ENCODE results near the gene MACC1. TPM values are rescaled to one million over a fixed set of nuclear protein-coding genes. Genes with fewer than 3 reads are reported as not detected.

Gene MACC1
- total and polyA plus RNA-seq, 2 of the 13 experiments (the other 11 are each of a cell fraction or from before 2014, with no cell fraction given): 0.04 TPM; not detected in 1

DNA sequence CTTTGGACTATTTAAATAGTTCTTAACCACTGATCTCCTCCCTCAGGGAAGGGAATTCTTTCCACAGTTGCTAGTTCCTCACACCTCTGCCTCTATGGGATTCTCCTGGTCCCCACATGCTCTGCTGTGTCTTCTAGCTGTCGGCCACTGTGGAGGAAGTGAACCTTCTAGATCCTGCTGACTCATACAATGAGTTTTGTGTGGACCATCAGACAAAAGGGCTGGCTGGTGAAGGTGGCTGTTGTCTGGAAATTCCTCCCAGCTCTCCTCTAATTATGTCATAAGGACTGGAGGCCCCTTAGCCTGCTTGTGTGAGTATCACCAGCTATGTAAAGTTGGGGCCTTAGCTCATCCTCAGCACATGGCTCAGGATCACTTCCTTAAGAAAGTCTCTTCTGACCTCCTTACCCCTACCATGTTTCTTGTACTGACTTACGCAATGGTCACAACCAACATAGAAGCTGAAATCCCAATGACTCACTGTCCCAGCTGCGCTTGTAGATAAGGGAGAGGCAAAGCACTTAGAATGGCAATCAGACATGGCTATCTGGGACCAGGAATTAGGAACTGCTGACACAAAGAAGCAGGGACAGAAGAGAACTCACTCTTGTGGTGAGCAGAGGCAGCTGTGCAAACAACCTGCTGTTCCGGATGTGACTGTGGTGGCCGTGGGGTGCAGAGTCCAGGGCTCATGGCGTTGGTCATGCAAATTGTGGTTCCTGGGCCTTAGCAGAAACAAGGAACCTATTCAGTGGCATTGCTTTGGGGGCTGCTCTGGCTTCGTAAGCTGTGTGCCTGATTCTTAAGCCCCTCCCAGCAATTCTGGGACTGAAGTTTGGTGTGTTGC is 2.5 kb upstream of the MACC1 start (continued):
- TF ChIP-seq, protein P1, sequence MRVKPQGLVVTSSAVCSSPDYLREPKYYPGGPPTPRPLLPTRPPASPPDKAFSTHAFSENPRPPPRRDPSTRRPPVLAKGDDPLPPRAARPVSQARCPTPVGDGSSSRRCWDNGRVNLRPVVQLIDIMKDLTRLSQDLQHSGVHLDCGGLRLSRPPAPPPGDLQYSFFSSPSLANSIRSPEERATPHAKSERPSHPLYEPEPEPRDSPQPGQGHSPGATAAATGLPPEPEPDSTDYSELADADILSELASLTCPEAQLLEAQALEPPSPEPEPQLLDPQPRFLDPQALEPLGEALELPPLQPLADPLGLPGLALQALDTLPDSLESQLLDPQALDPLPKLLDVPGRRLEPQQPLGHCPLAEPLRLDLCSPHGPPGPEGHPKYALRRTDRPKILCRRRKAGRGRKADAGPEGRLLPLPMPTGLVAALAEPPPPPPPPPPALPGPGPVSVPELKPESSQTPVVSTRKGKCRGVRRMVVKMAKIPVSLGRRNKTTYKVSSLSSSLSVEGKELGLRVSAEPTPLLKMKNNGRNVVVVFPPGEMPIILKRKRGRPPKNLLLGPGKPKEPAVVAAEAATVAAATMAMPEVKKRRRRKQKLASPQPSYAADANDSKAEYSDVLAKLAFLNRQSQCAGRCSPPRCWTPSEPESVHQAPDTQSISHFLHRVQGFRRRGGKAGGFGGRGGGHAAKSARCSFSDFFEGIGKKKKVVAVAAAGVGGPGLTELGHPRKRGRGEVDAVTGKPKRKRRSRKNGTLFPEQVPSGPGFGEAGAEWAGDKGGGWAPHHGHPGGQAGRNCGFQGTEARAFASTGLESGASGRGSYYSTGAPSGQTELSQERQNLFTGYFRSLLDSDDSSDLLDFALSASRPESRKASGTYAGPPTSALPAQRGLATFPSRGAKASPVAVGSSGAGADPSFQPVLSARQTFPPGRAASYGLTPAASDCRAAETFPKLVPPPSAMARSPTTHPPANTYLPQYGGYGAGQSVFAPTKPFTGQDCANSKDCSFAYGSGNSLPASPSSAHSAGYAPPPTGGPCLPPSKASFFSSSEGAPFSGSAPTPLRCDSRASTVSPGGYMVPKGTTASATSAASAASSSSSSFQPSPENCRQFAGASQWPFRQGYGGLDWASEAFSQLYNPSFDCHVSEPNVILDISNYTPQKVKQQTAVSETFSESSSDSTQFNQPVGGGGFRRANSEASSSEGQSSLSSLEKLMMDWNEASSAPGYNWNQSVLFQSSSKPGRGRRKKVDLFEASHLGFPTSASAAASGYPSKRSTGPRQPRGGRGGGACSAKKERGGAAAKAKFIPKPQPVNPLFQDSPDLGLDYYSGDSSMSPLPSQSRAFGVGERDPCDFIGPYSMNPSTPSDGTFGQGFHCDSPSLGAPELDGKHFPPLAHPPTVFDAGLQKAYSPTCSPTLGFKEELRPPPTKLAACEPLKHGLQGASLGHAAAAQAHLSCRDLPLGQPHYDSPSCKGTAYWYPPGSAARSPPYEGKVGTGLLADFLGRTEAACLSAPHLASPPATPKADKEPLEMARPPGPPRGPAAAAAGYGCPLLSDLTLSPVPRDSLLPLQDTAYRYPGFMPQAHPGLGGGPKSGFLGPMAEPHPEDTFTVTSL (CRISPR knock-in tag; IDR thresholded peaks at IDR 0.05; ENCODE audit: borderline replicate concordance): peak; percentile 97
- TF ChIP-seq ZNF652 (CRISPR knock-in tag; IDR thresholded peaks at IDR 0.05; ENCODE audit: borderline replicate concordance, low read depth) (no peak), TBL1XR1 (IDR thresholded peaks at IDR 0.05; ENCODE audit: borderline replicate concordance, low read length, partially characterized antibody) (no peak), ZFP90 (CRISPR knock-in tag; IDR thresholded peaks at IDR 0.05; ENCODE audit: borderline replicate concordance) (no peak; the same call in 1 of the 2 replicates), NFRKB (IDR thresholded peaks at IDR 0.05) (no peak), NFKB2 (CRISPR knock-in tag; IDR thresholded peaks at IDR 0.05; ENCODE audit: borderline replicate concordance) (no peak; the same call in 1 of the 2 replicates), XRCC5 (optimal IDR thresholded peaks at IDR 0.05; ENCODE audit: low read length) (peak; percentile 95), ZNF703 (CRISPR knock-in tag; IDR thresholded peaks at IDR 0.05; ENCODE audit: borderline replicate concordance) (no peak), ETV5 (CRISPR knock-in tag; IDR thresholded peaks at IDR 0.05; ENCODE audit: borderline replicate concordance) (peak; percentile 100), RORA (CRISPR knock-in tag; IDR thresholded peaks at IDR 0.05) (0 out of 2 replicates have a peak, but pooled peaks have one; percentile 81), ZNF607 (CRISPR knock-in tag; IDR thresholded peaks at IDR 0.05; ENCODE audit: borderline replicate concordance) (peak; percentile 52), ZFX (CRISPR knock-in tag; IDR thresholded peaks at IDR 0.05; ENCODE audit: low read depth) (peak; percentile 79), ZKSCAN1 (IDR thresholded peaks at IDR 0.05; ENCODE audit: low read length) (peak; percentile 74; the same call in 1 of the 2 replicates), TMF1 (CRISPR knock-in tag; IDR thresholded peaks at IDR 0.05; ENCODE audit: low read depth) (no peak), NBN (conservative IDR thresholded peaks at IDR 0.05) (no peak), ZNF766 (CRISPR knock-in tag; IDR thresholded peaks at IDR 0.05; ENCODE audit: borderline replicate concordance) (no peak), ZNF530 (CRISPR knock-in tag; IDR thresholded peaks at IDR 0.05; ENCODE audit: low read depth) (no peak), ZSCAN25 (CRISPR knock-in tag; IDR thresholded peaks at IDR 0.05) (peak; percentile 30; the same call in 1 of the 2 replicates), ZNF484 (CRISPR knock-in tag; IDR thresholded peaks at IDR 0.05; ENCODE audit: borderline replicate concordance, low read depth) (no peak), ZNF441 (CRISPR knock-in tag; IDR thresholded peaks at IDR 0.05; ENCODE audit: borderline replicate concordance) (peak; percentile 82; the same call in 1 of the 2 replicates), HNRNPK (IDR thresholded peaks at IDR 0.05; ENCODE audit: low read depth, low read length, poor library complexity, severe bottlenecking) (no peak), DMAP1 (CRISPR knock-in tag; IDR thresholded peaks at IDR 0.05) (peak; percentile 66; the same call in 1 of the 2 replicates), ZNF10 (CRISPR knock-in tag; IDR thresholded peaks at IDR 0.05; ENCODE audit: borderline replicate concordance, low read depth) (no peak)
- TF ChIP-seq, protein P2, sequence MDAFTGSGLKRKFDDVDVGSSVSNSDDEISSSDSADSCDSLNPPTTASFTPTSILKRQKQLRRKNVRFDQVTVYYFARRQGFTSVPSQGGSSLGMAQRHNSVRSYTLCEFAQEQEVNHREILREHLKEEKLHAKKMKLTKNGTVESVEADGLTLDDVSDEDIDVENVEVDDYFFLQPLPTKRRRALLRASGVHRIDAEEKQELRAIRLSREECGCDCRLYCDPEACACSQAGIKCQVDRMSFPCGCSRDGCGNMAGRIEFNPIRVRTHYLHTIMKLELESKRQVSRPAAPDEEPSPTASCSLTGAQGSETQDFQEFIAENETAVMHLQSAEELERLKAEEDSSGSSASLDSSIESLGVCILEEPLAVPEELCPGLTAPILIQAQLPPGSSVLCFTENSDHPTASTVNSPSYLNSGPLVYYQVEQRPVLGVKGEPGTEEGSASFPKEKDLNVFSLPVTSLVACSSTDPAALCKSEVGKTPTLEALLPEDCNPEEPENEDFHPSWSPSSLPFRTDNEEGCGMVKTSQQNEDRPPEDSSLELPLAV (CRISPR knock-in tag; conservative IDR thresholded peaks at IDR 0.05; ENCODE audit: low read depth): no peak
